GM19099 (cell line): Measurements from ENCODE around the gene MBD6.

Experiments
- POLR2A ChIP-seq: IDR thresholded peaks from 3 replicates; pipeline ENCODE4 v1.6.1; 2011; ENCODE audit warnings: low read depth; ENCODE audit not compliant: insufficient read length; ENCODE audit errors: extremely low read depth

The MBD6 gene

DNA sequence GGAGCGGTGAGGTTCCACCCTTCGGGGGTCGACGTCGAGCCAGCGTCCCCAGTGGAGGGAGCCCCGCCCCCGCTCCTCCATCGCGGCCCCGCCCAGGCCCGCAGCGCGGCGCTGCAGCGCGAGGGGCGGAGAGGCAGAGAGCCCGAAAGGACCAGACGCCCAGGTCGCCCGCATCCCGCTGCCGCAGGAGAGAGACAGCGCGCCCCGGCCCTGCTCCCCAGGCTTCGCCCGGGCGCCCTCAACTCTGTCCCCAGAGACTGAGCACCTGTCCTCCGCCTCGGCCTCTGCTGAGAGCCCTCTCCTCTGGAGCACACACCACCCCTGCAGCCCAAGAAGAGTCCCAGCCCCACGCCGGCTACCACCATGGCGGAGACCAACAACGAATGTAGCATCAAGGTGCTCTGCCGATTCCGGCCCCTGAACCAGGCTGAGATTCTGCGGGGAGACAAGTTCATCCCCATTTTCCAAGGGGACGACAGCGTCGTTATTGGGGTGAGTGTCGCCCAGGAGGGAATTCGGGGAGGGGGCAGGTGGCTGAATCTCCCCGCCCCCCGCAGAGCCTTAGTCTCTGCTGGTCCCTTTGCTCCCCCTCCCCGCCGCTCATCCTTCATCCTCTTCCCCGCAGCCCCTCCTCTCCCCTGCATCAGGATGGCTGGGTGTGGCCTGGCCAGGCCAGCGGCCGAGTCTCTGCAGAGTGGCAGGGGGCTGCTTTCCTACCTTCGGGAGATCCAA is 27.5 kb downstream of the MBD6 start, which contains the start of gene KIF5A:
Gene KIF5A (plus strand): TSS at position 136 of the 732 bp plus-strand sequence. CDS start 228 bp downstream, at position 364.
- TF ChIP-seq POLR2A, result no peak

DNA sequence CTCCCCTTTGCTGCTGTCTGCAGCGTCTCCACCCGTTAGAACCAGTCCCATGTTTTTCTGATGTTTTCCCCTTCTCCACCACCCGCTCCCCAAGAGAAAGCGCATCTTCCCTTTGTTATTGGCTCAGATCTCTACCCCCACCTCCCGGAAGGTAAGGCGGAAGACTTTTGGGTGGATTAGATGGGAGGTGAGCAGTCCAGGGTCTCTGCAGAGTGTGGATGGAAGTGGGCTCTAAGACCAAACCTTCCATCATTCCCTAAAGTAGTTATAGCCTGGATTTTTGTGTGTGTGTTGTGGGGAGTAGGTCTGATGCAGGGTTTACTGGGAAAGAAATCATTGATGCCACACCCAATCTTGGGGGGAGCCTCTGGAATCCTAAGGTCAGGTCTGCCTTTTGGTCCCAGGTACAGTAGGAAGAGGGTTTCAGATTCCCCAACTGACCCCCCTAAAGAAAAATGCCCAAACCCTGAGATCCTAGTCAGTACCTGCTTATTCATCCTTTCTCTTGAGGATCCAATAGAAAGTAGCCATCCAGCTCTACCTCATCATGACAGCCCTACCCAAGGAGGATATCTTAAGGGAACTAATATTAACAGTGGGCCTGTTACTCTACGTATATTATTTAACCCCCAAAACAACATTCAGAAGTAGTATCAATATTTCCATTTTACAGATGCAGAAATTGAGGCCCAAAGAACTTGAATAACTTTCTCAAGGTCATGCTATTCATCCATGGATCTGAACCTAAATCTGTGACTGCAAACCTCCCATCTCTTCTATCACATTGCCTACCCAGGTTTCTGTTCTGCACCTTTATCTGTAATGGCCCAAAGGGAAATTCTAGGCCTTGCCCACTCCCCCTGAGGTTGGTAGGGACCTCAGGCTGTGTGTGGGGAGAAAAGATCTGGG is 28.3 kb downstream of the MBD6 start:
- no peak for TF ChIP-seq POLR2A

DNA sequence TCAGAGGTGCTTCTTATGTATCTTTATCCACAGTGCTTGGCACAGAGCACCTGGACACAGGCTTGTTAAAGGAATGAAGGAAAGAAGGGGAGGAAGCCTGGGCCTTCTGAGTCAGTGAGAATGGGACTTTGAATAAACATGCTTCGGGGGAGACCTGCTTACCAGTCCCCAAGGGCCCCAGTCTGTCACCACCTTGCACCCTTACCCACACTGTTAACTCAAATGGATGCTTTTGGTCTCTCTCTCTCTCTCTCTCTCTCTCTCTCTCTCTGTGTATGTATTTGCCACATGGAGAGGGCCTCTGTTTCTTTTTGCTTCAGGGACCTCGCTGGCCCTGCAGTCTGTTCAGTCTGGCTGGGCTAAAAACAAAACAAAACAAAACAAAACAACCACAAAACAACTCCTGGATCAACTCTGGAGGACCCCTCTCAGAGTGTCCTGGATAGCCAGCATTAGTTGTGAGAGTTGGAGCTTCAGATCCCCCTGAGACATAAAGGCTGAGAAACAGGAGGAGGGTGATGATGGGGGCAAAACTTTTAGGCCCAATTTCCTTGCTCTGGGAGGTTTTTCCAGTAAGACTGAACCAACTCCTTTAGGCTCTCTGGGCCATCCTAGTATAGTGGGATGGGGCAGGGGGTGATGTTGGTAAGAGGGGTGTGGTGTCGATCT is 29.1 kb downstream of the MBD6 start:
- no peak for TF ChIP-seq POLR2A

DNA sequence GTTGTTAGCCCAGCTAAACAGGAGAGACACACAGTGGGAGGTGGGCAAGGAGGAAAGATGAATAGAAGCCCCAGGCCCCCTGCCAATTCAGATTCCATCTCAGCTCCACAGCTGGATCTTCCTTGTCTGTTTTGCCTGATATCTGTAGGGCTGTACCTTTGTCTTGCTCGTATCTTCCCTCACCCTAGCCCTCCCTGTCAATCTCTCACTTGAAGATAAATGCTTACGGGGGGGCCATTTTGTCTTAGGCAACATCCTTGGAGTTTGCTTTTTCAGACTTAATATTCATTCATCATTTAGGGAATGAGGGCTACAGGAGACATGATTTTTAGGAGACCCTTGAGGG is 29.7 kb downstream of the MBD6 start:
- no peak for TF ChIP-seq POLR2A

DNA sequence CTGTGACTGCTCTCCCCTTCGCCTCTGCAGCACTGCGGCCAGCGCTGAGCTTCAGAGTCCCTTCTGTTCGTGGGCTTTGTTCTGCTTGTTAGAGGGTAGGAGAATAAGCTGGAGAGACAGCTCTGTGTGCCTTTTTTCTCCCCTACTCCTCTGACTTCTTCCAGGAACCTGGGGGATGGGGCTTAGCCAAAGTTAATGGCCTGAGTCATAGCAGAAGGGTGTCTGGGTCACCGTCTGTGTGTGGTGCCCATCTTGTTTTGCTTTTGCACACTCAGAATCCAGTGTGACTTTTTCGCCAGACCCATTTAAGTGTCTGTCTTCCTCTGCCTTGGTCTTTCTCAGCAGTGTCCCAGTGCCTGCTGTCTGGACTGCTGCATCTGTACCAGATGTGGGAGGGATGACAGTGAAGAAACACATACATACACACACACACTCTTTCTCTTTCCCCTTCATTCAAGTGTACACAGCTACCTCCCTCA is 30.2 kb downstream of the MBD6 start:
- TF ChIP-seq POLR2A, result no peak

DNA sequence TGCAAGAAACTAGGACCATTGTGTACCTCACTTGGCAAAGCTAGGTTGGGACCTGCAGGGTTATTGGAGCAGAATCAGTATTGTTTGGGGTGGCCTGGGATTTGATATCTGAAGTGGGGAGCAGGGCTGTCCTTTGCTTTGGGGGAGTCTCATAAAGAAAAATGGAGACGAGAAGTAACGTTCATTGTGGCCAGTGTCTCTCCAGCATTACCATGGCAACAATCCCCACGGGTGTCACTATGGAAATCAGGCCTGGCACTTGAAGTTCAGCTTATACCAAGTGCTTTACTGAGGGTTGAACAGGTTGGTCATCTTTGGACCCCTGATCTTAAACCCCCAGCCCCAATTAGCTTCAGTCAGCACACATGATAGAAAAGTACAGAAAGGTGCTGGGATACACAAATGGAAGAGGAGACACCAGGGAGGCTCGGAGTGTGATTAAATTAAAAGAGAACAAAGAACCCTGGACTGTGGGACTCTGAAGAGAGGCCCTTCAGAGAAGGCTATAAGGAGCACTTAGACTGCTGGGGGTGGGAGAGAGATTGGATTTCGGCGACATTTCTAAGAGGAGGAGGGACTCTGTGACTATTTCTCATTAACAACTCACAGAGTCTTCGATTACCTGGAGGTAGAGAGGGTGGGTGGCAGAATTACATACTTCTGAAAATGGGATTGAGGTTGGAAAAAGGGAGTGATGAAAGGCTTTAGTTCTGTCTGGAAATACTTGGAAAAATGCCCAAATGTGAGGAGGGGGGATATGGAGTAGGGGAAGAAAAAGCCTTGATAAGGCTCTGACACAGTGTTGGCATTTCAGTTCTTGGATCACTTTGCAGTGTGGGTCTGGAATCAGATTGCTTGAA is 30.9 kb downstream of the MBD6 start:
- no peak for TF ChIP-seq POLR2A

DNA sequence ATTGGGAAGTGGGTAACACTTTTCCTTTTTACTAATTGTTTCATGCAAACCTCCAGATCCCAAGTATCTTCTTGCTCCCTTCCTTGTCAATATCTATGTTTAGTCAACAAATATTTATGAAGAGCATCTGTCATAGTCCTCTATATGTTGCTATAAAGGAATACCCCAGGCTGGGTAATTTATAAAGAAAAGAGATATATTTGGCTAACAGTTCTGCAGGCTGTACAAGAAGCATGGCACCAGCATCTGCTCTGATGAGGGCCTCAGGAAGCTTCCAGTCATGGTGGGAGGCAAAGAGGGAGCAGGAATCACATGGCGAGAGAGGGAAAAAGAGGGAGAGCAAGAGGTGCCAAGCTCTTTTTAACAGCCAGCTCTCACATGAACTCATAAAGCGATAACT is 31.8 kb downstream of the MBD6 start:
- TF ChIP-seq POLR2A, result no peak

DNA sequence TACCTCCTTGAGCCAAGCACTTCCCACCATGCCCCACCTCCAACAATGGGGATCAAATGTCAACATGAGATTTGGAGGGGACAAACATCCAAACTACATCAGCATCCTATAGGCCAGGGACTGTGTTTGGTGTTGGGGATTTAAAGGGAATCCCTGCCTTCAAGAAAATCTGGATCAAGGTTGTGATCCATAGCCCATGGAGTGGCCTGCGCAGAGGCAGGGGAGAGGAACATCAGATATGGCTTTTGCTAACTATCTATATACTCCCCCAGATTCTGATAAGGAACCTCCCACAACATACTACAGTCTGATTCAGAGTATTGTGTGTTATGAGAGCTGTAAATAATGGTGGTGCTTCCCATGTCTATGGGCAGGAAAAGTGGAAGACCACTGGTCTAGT is 32.3 kb downstream of the MBD6 start:
- no peak for TF ChIP-seq POLR2A

DNA sequence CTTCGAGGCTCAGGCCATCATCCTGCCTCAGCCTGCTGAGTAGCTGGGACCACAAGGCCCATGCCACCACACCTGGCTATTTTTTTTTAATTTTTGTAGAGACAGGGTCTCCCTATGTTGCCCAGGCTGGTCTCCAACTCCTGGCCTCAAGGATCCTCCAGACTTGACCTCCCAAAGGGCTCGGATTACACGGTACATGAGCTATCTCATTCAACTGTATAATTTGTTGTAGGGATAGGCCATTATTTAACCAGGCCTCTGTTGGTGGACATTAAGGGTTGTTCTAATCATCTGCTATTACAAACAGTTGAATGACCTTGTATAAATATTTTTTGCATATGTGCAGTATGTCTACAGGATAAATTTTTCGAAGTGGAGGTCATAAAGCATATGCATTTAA is 36.2 kb downstream of the MBD6 start:
- TF ChIP-seq POLR2A, result no peak

DNA sequence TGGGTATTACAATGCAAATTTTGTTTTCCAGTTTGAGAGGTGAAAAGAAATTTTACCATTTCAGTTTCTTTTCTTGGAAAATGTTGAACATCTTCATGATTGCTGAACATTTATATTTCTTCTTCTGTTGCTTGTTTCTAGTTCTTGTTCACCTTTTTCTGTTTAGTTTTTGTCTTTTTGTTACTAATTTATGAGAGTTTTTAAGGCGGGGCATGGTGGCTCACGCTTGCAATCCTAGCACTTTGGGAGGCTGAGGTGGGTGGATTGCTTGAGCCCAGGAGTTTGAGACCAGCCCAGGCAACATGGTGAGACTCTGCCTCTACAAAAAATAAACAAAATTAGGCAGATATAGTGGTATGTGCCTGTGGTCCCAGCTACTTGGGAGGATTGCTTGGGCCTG is 37.9 kb downstream of the MBD6 start:
- TF ChIP-seq POLR2A, result no peak

DNA sequence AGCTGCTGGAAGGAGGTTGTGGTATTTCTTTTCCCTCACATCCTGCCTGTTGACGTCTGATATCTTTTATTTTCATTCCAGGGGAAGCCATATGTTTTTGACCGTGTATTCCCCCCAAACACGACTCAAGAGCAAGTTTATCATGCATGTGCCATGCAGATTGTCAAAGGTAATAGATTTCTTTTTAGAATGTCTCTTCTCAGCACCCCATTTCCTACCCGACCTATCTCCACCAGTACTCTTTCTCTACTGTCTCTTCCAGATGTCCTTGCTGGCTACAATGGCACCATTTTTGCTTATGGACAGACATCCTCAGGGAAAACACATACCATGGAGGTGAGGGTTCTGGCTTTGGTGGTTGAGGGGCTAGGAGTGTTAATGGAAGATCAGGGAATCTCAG is 40.7 kb downstream of the MBD6 start:
- TF ChIP-seq POLR2A, result no peak

DNA sequence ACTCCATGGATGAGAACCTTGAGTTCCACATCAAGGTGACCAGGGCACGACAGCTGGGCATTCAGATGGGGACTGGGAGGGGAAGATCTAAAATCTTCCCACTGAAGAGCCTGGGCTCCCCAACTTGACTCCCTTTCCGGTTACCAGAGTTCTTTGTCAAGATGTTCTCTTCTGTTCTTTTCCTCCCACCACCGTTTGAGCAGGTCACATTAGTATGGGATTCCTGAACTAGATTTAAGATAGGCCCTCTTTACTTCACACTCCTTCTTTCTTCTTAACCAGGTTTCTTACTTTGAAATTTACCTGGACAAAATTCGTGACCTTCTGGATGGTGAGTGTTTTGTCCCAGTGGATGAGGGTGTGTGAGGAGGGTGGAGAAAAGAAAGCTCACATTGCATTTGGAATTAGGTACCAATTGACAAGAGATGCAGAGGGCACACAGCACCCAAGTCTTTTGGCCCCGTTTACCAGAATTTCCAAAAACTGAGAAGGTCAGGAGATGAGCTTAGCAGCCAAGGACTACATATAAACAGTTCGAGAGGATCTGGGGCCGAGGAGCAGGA is 41.6 kb downstream of the MBD6 start:
- no peak for TF ChIP-seq POLR2A

DNA sequence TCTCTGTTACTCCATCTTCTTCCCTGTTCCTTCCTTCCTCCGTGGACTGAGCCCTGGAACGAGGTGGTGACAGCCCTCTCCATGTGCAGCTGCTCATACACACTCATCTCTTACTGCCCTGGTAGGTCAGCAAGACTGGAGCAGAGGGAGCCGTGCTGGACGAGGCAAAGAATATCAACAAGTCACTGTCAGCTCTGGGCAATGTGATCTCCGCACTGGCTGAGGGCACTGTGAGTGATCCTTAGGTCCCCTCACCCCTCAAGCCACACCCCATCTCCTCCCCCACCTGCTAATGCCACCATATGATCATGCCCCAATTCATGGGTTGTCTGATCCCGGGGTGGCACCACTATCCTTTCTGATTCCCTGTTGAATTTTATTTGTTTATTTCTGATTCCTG is 46.2 kb downstream of the MBD6 start:
- no peak for TF ChIP-seq POLR2A

DNA sequence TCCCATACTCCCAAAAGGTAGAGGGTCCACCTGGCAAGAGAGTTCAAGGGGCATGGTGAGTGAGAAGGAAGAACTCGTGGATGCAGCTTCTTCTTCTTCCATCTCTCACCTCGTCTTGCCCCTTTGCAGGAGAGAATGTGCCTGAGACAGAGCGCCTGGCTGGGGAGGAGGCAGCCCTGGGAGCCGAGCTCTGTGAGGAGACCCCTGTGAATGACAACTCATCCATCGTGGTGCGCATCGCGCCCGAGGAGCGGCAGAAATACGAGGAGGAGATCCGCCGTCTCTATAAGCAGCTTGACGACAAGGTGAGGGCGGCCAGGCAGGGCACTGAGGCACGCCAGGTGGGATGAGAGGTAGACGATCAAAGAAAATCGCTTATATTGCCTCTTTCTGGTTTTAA is 47.2 kb downstream of the MBD6 start:
- TF ChIP-seq POLR2A, result no peak

DNA sequence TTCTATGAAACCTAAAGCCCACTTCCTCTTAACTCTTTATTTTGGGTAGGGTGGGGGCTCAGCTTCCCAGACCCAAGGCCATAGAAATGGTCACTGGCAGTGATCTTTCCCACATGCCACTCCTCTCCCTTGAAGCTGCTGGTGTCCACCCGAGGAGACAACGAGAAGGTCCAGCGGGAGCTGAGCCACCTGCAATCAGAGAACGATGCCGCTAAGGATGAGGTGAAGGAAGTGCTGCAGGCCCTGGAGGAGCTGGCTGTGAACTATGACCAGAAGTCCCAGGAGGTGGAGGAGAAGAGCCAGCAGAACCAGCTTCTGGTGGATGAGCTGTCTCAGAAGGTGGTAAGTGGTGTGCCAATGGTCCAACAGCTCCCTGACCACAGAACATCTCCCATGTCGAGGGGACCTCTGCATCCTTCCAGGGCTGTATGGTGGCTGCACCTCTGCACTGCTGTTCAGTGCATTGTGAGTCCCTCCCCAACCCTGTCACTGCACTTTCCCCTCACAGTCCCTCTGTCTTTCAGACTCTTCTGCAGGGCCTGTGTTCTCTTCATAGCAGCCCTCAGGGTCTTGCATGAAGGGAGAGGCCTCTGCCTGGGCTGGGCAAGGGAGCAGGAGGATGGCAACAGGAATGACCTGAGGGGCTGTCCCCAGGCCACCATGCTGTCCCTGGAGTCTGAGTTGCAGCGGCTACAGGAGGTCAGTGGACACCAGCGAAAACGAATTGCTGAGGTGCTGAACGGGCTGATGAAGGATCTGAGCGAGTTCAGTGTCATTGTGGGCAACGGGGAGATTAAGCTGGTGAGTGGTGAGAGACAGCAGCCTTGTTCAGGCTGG is 49.5 kb downstream of the MBD6 start:
- TF ChIP-seq POLR2A, result no peak
